ENCODE data around the gene AKR1D1.

Gene AKR1D1

DNA sequence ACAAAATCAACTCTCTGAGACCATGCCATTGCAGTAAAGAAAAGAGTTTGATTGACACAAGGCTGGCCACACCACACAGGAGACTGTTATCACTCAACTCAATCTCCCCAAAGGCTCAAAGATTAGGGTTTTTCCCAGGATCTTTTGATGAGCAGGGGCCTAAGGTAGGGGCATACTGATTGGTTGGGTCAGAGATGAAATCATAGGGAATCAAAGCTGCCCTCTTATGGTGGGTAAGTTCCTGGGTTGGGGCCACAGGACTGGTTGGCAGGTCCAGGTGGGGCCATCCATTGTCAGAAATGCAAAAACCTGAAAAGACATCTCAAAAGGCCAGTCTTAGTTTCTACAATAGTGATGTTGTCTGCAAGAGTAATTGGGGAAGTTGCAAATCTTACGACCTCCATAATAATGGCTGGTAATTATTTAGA is 91.6 kb downstream of the AKR1D1 start:
- H3K27ac ChIP-seq (ENCODE audit: low read depth, low read length, poor library complexity, severe bottlenecking), result no peak overlapping the region

More for the DNA sequence above, 91.6 kb downstream of the AKR1D1 start:
- Histone ChIP-seq H4K20me1 (ENCODE audit: insufficient read depth, low read length) (no peaks in the 10 kb centered on the region), H3K36me3 (ENCODE audit: insufficient read depth, low read length) (no peaks in the 10 kb centered on the region), H3K9me2 (ENCODE audit: low read depth, low read length) (no peaks in the 10 kb centered on the region), H3K79me2 (ENCODE audit: insufficient read depth, low read length) (no peaks in the 10 kb centered on the region), H3K4me3 (ENCODE audit: low read depth, low read length, poor library complexity, severe bottlenecking) (no peak overlapping the region), H3K4me1 (ENCODE audit: insufficient read depth, low read length, severe bottlenecking) (no peaks in the 10 kb centered on the region), H3K9ac (ENCODE audit: low read length) (no peak overlapping the region), H3K27me3 (ENCODE audit: insufficient read depth, low read length) (no peaks in the 10 kb centered on the region), H3F3A (ENCODE audit: insufficient read depth, low read length) (no peaks in the 10 kb centered on the region), H3K9me3 (ENCODE audit: low read length) (peaks cover 10% of the 10 kb centered on the region), H2AFZ (ENCODE audit: low read length) (no peak overlapping the region), H3K4me2 (ENCODE audit: low read length) (no peak overlapping the region)
- TF ChIP-seq CTCF (IDR thresholded peaks at IDR 0.05; ENCODE audit: low read length) (no peak), EZH2 (IDR thresholded peaks at IDR 0.05; ENCODE audit: borderline replicate concordance, low read length) (no peak)

Measured in OCI-LY1 (cell line).